ENCODE measurements around the gene CACNA1A.
A peak's percentile ranks its signal among the peaks of the same experiment; 100 is the strongest.

Gene CACNA1A

GRCh38 chr19:13526552-13526951, 20.3 kb upstream of the CACNA1A start:
- TF ChIP-seq CTCF (IDR thresholded peaks at IDR 0.05; ENCODE audit: low read length): peak; percentile 38
- no peak for TF ChIP-seq EZH2phosphoT487 (IDR thresholded peaks at IDR 0.05; ENCODE audit: low read length)
- TF ChIP-seq EZH2 (optimal IDR thresholded peaks at IDR 0.05; ENCODE audit: low read depth, low read length): no peak
- no peak overlapping the region for H3K27ac ChIP-seq (ENCODE audit: low read length)

GRCh38 chr19:13521066-13521465, 14.8 kb upstream of the CACNA1A start:
- no peak overlapping the region for H3K9ac ChIP-seq (ENCODE audit: low read length)
- no peak overlapping the region for H2AFZ ChIP-seq (ENCODE audit: low read length)
- H3K4me3 ChIP-seq (ENCODE audit: low read length): no peak overlapping the region
- H3K4me1 ChIP-seq (ENCODE audit: low read length): no peaks in the 10 kb centered on the region
- peaks cover 47% of the 10 kb centered on the region for H3K27me3 ChIP-seq (replicated peaks; ENCODE audit: insufficient read depth, low read length)
- no peaks in the 10 kb centered on the region for H3F3A ChIP-seq (ENCODE audit: insufficient read depth, low read length)
- no peak overlapping the region for H3K27ac ChIP-seq (ENCODE audit: low read length)
- no peaks in the 10 kb centered on the region for H3K9me3 ChIP-seq (replicated peaks; ENCODE audit: insufficient read depth, low read length)
- H3K4me2 ChIP-seq (ENCODE audit: low read depth, low read length): no peak overlapping the region
- H4K20me1 ChIP-seq (ENCODE audit: insufficient read depth, low read length): no peaks in the 10 kb centered on the region
- no peak for DNase-seq
- H3K79me2 ChIP-seq (ENCODE audit: low read length): no peaks in the 10 kb centered on the region
- TF ChIP-seq CTCF (IDR thresholded peaks at IDR 0.05; ENCODE audit: low read length): no peak
- TF ChIP-seq EZH2phosphoT487 (IDR thresholded peaks at IDR 0.05; ENCODE audit: low read length): no peak
- no peak for TF ChIP-seq EZH2 (optimal IDR thresholded peaks at IDR 0.05; ENCODE audit: low read depth, low read length)
- no peaks in the 10 kb centered on the region for H3K9me2 ChIP-seq (replicated peaks; ENCODE audit: insufficient read depth, low read length)
- no peaks in the 10 kb centered on the region for H3K36me3 ChIP-seq (replicated peaks; ENCODE audit: insufficient read depth, low read length)

More at GRCh38 chr19:13526552-13526951, 20.3 kb upstream of the CACNA1A start:
- Histone ChIP-seq H2AFZ (ENCODE audit: low read length) (no peak overlapping the region), H3K79me2 (ENCODE audit: low read length) (no peaks in the 10 kb centered on the region), H3K27me3 (replicated peaks; ENCODE audit: insufficient read depth, low read length) (peaks cover 19% of the 10 kb centered on the region), H3K36me3 (replicated peaks; ENCODE audit: insufficient read depth, low read length) (no peaks in the 10 kb centered on the region), H3K4me2 (ENCODE audit: low read depth, low read length) (no peak overlapping the region), H3K9me2 (replicated peaks; ENCODE audit: insufficient read depth, low read length) (no peaks in the 10 kb centered on the region), H3K9ac (ENCODE audit: low read length) (no peak overlapping the region), H3F3A (ENCODE audit: insufficient read depth, low read length) (no peaks in the 10 kb centered on the region), H3K4me3 (ENCODE audit: low read length) (no peak overlapping the region), H3K4me1 (ENCODE audit: low read length) (no peaks in the 10 kb centered on the region), H4K20me1 (ENCODE audit: insufficient read depth, low read length) (no peaks in the 10 kb centered on the region), H3K9me3 (replicated peaks; ENCODE audit: insufficient read depth, low read length) (no peaks in the 10 kb centered on the region)
- no peak for DNase-seq

GRCh38 chr19:13511947-13512346, 5.7 kb upstream of the CACNA1A start:
- no peak overlapping the region for H2AFZ ChIP-seq (ENCODE audit: low read length)
- H3K4me1 ChIP-seq (ENCODE audit: low read length): no peaks in the 10 kb centered on the region
- no peaks in the 10 kb centered on the region for H3K36me3 ChIP-seq (replicated peaks; ENCODE audit: insufficient read depth, low read length)
- H3K27ac ChIP-seq (ENCODE audit: low read length): no peak overlapping the region
- H3K27me3 ChIP-seq (replicated peaks; ENCODE audit: insufficient read depth, low read length): peaks cover 76% of the 10 kb centered on the region
- no peak for DNase-seq
- no peaks in the 10 kb centered on the region for H3F3A ChIP-seq (ENCODE audit: insufficient read depth, low read length)
- no peaks in the 10 kb centered on the region for H4K20me1 ChIP-seq (ENCODE audit: insufficient read depth, low read length)
- H3K9ac ChIP-seq (ENCODE audit: low read length): no peak overlapping the region
- no peaks in the 10 kb centered on the region for H3K9me3 ChIP-seq (replicated peaks; ENCODE audit: insufficient read depth, low read length)
- TF ChIP-seq EZH2 (optimal IDR thresholded peaks at IDR 0.05; ENCODE audit: low read depth, low read length): no peak
- TF ChIP-seq CTCF (IDR thresholded peaks at IDR 0.05; ENCODE audit: low read length): no peak
- no peak for TF ChIP-seq EZH2phosphoT487 (IDR thresholded peaks at IDR 0.05; ENCODE audit: low read length)
- H3K4me3 ChIP-seq (ENCODE audit: low read length): no peak overlapping the region
- H3K4me2 ChIP-seq (ENCODE audit: low read depth, low read length): no peak overlapping the region
- H3K79me2 ChIP-seq (ENCODE audit: low read length): no peaks in the 10 kb centered on the region
- H3K9me2 ChIP-seq (replicated peaks; ENCODE audit: insufficient read depth, low read length): no peaks in the 10 kb centered on the region

Data from MM.1S (cell line).